K562 (cell line): ENCODE measurements around the gene RBFA. TPM values are rescaled to one million over a fixed set of nuclear protein-coding genes. Genes with fewer than 3 reads are reported as not detected.

Source experiments
- CC2D1A ChIP-seq: fragments of 450-650 bp; IDR thresholded peaks from 2 replicates; pipeline ENCODE4 v1.6.1; 2017; ENCODE audit warnings: mild to moderate bottlenecking
- CCNT2 ChIP-seq: IDR thresholded peaks from 2 replicates; pipeline ENCODE4 v1.6.1; 2011; ENCODE audit warnings: borderline replicate concordance, low read depth, mild to moderate bottlenecking, moderate library complexity, mixed read lengths, low read length; ENCODE audit not compliant: insufficient read length; ENCODE audit errors: extremely low read depth
- E2F6 ChIP-seq, 2 experiments: IDR thresholded peaks; 2 replicates each; pipeline ENCODE4 v1.6.1; 2011; ENCODE audit warnings: borderline replicate concordance in 1 of 2, control low read depth in 1 of 2, low read depth in 1 of 2, low read length in 1 of 2, mild to moderate bottlenecking in 1 of 2, mixed read lengths in 1 of 2, moderate library complexity in 1 of 2; ENCODE audit not compliant: insufficient read depth in 1 of 2, insufficient read length in 1 of 2, poor library complexity in 1 of 2, severe bottlenecking in 1 of 2; ENCODE audit errors: extremely low read depth in 1 of 2
- ELF1 ChIP-seq: fragments of 200-800 bp; sonication (Bioruptor generic); IDR thresholded peaks from 2 replicates; pipeline ENCODE4 v1.6.1; 2016; ENCODE audit warnings: missing genetic modification characterization, missing compliant biosample characterization
- EP400 ChIP-seq: fragments of 450-650 bp; IDR thresholded peaks from 2 replicates; pipeline ENCODE4 v1.6.1; 2017; ENCODE audit warnings: antibody characterized with exemption, mild to moderate bottlenecking, moderate library complexity
- FIP1L1 ChIP-seq: fragments of 200-400 bp; formaldehyde crosslinking; IDR thresholded peaks from 2 replicates; pipeline ENCODE4 v1.6.1; 2018; ENCODE audit warnings: mild to moderate bottlenecking, low read depth, low read length; ENCODE audit not compliant: poor library complexity, severe bottlenecking
- L3MBTL2 ChIP-seq: fragments of 450-650 bp; IDR thresholded peaks from 2 replicates; pipeline ENCODE4 v1.6.1; 2016; ENCODE audit warnings: mild to moderate bottlenecking, moderate library complexity
- NR1H2 ChIP-seq: sonication (generic); formaldehyde crosslinking; IDR thresholded peaks from 2 replicates; pipeline ENCODE4 v1.4.0; 2020; ENCODE audit warnings: mild to moderate bottlenecking, missing genetic modification reagents
- VEZF1 ChIP-seq: fragments of 200-800 bp; sonication (Bioruptor generic); IDR thresholded peaks from 2 replicates; pipeline ENCODE4 v1.6.1; 2017; ENCODE audit warnings: missing genetic modification characterization, missing compliant biosample characterization
- YBX1 ChIP-seq: fragments of 450-650 bp; IDR thresholded peaks from 2 replicates; pipeline ENCODE4 v1.7.1; 2016; ENCODE audit warnings: mild to moderate bottlenecking
- ZFX ChIP-seq: sonication (generic); formaldehyde crosslinking; IDR thresholded peaks from 2 replicates; pipeline ENCODE4 v1.8.0; 2022; ENCODE audit warnings: mild to moderate bottlenecking, missing genetic modification reagents, moderate library complexity
- ZNF224 ChIP-seq: sonication (generic); formaldehyde crosslinking; IDR thresholded peaks from 2 replicates; pipeline ENCODE4 v1.8.0; 2022; ENCODE audit warnings: mild to moderate bottlenecking, missing genetic modification reagents
- ZNF830 ChIP-seq: fragments of 250-450 bp; sonication (Bioruptor Pico); IDR thresholded peaks from 2 replicates; pipeline ENCODE4 v1.5.0; 2021; ENCODE audit warnings: mild to moderate bottlenecking
- polyA plus RNA-seq, 8 experiments: library from polyadenylated mRNA; depleted of rRNA in 4 of 8; stranded (reverse) in 5 of 8; unstranded in 3 of 8; fragments of >200 nt; fragmentation: Nextera tagmentation in 2 of 8; fragmentation: Illumina TruSeq in 1 of 8; extraction: Ambion mirVana in 2 of 8; extraction: Trizol in 1 of 8; gene quantifications; 2 replicates each; pipeline versions ENCODE4 v1.2.1 to v1.2.3, GENCODE V29; 2011 to 2014; ENCODE audit warnings: inconsistent platforms in 1 of 8, missing spikeins in 1 of 8
- total RNA-seq, 7 experiments: library from RNA; depleted of rRNA in 6 of 7; stranded (reverse); fragments of >200 nt in 6 of 7; fragmentation: Illumina TruSeq in 2 of 7; extraction: Trizol in 2 of 7; gene quantifications; 2 replicates each; pipeline versions ENCODE4 v1.2.1 to v1.2.3, GENCODE V29; 2011 to 2021; ENCODE audit warnings: low replicate concordance in 1 of 7
- TF ChIP-seq, protein P1 (sequence below), 2 experiments: IDR thresholded peaks; 2 replicates each; pipeline ENCODE4 v1.6.1; 2012; ENCODE audit warnings: improper control_type of control experiment in 2 of 2, low read depth in 2 of 2, low read length in 2 of 2, borderline replicate concordance in 1 of 2
- TF ChIP-seq, protein P2 (sequence below): fragments of 450-650 bp; conservative IDR thresholded peaks from 2 replicates; pipeline ENCODE4 v1.6.1; 2016; ENCODE audit warnings: missing genetic modification characterization, low read depth, mild to moderate bottlenecking, missing compliant biosample characterization, moderate library complexity
- TF ChIP-seq, protein P3 (sequence below): sonication (generic); formaldehyde crosslinking; IDR thresholded peaks from 2 replicates; pipeline ENCODE4 v1.8.0; 2022; ENCODE audit warnings: mild to moderate bottlenecking, missing genetic modification reagents

The RBFA gene
- total and polyA plus RNA-seq, 9 of the 15 experiments (the other 6 are each of a cell fraction or from before 2014, with no cell fraction given), result 3.4 to 41.9 (median 25.8) TPM

DNA sequence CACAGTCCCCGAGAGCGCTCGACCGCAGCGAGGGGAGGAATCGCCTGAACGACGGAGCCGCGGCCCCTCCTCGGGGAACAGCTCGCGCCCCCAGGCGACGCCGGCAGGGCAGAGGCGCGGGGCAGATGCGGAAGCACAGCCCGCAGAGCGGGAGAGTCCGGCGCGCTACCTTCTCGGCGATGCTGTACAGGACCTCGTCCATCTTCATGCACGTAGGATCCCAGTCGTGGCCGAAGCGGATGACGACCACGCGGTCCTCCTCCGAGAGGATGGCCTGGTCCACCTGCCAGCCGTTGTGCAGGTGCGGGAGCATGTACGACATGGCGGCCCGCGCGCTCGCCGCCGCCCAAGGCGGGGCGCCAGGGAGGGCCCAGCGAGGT, 46.2 kb upstream of the RBFA start (continued):
- TF ChIP-seq VEZF1 (CRISPR knock-in tag) (peak; percentile 36), L3MBTL2 (peak; percentile 86), CC2D1A (no peak), NR1H2 (CRISPR knock-in tag) (peak; percentile 51; the same call in 1 of the 2 replicates), EP400 (peak; percentile 85), E2F6 (IDR thresholded peaks at IDR 0.05; ENCODE audit: borderline replicate concordance in 1 of 2, extremely low read depth in 1 of 2, insufficient read depth in 1 of 2, insufficient read length in 1 of 2, low read depth in 1 of 2, low read length in 1 of 2, poor library complexity in 1 of 2, severe bottlenecking in 1 of 2) (peak; percentile 81 to 91), ZNF224 (CRISPR knock-in tag) (no peak), ZNF830 (CRISPR knock-in tag) (no peak), CCNT2 (peak; percentile 14), ZFX (peak; percentile 65), FIP1L1 (peak; percentile 29), YBX1 (no peak), ELF1 (tag) (peak; percentile 86)
- TF ChIP-seq, protein P1, sequence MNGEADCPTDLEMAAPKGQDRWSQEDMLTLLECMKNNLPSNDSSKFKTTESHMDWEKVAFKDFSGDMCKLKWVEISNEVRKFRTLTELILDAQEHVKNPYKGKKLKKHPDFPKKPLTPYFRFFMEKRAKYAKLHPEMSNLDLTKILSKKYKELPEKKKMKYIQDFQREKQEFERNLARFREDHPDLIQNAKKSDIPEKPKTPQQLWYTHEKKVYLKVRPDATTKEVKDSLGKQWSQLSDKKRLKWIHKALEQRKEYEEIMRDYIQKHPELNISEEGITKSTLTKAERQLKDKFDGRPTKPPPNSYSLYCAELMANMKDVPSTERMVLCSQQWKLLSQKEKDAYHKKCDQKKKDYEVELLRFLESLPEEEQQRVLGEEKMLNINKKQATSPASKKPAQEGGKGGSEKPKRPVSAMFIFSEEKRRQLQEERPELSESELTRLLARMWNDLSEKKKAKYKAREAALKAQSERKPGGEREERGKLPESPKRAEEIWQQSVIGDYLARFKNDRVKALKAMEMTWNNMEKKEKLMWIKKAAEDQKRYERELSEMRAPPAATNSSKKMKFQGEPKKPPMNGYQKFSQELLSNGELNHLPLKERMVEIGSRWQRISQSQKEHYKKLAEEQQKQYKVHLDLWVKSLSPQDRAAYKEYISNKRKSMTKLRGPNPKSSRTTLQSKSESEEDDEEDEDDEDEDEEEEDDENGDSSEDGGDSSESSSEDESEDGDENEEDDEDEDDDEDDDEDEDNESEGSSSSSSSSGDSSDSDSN (IDR thresholded peaks at IDR 0.05; ENCODE audit: borderline replicate concordance in 1 of 2, low read depth in 2 of 2, low read length in 2 of 2), result peak in 1 of 2 experiments; percentile 72; a peak in 1 of 4 replicates
- TF ChIP-seq, protein P2, sequence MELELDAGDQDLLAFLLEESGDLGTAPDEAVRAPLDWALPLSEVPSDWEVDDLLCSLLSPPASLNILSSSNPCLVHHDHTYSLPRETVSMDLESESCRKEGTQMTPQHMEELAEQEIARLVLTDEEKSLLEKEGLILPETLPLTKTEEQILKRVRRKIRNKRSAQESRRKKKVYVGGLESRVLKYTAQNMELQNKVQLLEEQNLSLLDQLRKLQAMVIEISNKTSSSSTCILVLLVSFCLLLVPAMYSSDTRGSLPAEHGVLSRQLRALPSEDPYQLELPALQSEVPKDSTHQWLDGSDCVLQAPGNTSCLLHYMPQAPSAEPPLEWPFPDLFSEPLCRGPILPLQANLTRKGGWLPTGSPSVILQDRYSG (tag), result no peak
- TF ChIP-seq, protein P3, sequence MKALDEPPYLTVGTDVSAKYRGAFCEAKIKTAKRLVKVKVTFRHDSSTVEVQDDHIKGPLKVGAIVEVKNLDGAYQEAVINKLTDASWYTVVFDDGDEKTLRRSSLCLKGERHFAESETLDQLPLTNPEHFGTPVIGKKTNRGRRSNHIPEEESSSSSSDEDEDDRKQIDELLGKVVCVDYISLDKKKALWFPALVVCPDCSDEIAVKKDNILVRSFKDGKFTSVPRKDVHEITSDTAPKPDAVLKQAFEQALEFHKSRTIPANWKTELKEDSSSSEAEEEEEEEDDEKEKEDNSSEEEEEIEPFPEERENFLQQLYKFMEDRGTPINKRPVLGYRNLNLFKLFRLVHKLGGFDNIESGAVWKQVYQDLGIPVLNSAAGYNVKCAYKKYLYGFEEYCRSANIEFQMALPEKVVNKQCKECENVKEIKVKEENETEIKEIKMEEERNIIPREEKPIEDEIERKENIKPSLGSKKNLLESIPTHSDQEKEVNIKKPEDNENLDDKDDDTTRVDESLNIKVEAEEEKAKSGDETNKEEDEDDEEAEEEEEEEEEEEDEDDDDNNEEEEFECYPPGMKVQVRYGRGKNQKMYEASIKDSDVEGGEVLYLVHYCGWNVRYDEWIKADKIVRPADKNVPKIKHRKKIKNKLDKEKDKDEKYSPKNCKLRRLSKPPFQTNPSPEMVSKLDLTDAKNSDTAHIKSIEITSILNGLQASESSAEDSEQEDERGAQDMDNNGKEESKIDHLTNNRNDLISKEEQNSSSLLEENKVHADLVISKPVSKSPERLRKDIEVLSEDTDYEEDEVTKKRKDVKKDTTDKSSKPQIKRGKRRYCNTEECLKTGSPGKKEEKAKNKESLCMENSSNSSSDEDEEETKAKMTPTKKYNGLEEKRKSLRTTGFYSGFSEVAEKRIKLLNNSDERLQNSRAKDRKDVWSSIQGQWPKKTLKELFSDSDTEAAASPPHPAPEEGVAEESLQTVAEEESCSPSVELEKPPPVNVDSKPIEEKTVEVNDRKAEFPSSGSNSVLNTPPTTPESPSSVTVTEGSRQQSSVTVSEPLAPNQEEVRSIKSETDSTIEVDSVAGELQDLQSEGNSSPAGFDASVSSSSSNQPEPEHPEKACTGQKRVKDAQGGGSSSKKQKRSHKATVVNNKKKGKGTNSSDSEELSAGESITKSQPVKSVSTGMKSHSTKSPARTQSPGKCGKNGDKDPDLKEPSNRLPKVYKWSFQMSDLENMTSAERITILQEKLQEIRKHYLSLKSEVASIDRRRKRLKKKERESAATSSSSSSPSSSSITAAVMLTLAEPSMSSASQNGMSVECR (CRISPR knock-in tag), result peak; percentile 70; the same call in 1 of the 2 replicates
